Measurements from ENCODE around the gene PUS1. TPM values are rescaled to one million over a fixed set of nuclear protein-coding genes. Genes with fewer than 3 reads are reported as not detected.

The PUS1 gene
- total RNA-seq, 1 experiment from 2014 or later = 77.3 TPM

- Histone ChIP-seq H3K9ac (ENCODE audit: low read length) (no peak overlapping the region), H3K4me2 (ENCODE audit: low read length) (no peak overlapping the region), H3K27ac (ENCODE audit: low read depth, low read length) (no peak overlapping the region), H3K9me3 (ENCODE audit: control insufficient read depth in 1 of 2, insufficient read depth in 1 of 2, low read depth in 1 of 2, low read length in 2 of 2) (no peaks in the 10 kb centered on the region), H2AFZ (ENCODE audit: low read depth, low read length, poor library complexity, severe bottlenecking) (no peak overlapping the region), H3K4me3 (replicated peaks in 1 of 2; ENCODE audit: low read depth in 1 of 2, low read length in 2 of 2) (no peak overlapping the region), H3K9me2 (ENCODE audit: insufficient read depth) (no peaks in the 10 kb centered on the region), H3K27me3 (ENCODE audit: insufficient read depth, low read length) (no peaks in the 10 kb centered on the region), H3K36me3 (ENCODE audit: control insufficient read depth in 1 of 2, insufficient read depth in 2 of 2, low read length in 2 of 2) (peaks cover 10 to 11% of the 10 kb centered on the region in 2 experiments; a peak in 3 of 4 replicates), H3K79me2 (ENCODE audit: insufficient read depth, low read length) (peaks cover 26% of the 10 kb centered on the region), H3K4me1 (ENCODE audit: control insufficient read depth in 1 of 2, insufficient read depth in 2 of 2, low read length in 2 of 2) (peaks cover 3 to 16% of the 10 kb centered on the region in 2 experiments; a peak in 3 of 4 replicates), H4K20me1 (ENCODE audit: insufficient read depth) (no peaks in the 10 kb centered on the region)
- ChIA-PET RAD21 (ENCODE audit: low non-redundant PET in 1 of 2, low total read pairs in 2 of 2, uncharacterized antibody in 2 of 2, unreplicated experiment in 2 of 2) (no interaction called here), CTCF (no interaction called here), POLR2A (no interaction called here)
- DNase-seq (ENCODE audit: low read depth, low spot score) = no peak
- intact Hi-C loops (cut with micrococcal nuclease) = loop anchor here (5.0 kb wide), 1 partner anchor 85 kb away; no protein-coding TSS in a partner anchor
- ATAC-seq = no peak
- no TSS peak for BruUV-seq (replicated peaks)
- TF ChIP-seq CBX3 (IDR thresholded peaks at IDR 0.05; ENCODE audit: low read depth) (no peak), SP1 (IDR thresholded peaks at IDR 0.05; ENCODE audit: low read depth) (no peak), MAX (IDR thresholded peaks at IDR 0.05) (no peak), JUND (IDR thresholded peaks at IDR 0.05) (no peak), TCF7L2 (IDR thresholded peaks at IDR 0.05; ENCODE audit: borderline replicate concordance, extremely low read depth, insufficient read depth, insufficient read length) (no peak), ELF1 (IDR thresholded peaks at IDR 0.05; ENCODE audit: borderline replicate concordance, low read depth) (no peak)
These were observed 18.5 kb downstream of the PUS1 start for GRCh38 chr12:131947482-131948027.

- DNase-seq (ENCODE audit: low read depth, low spot score) (no peak), ATAC-seq (no peak)
- Histone ChIP-seq H3K4me3 (replicated peaks in 1 of 2; ENCODE audit: low read depth in 1 of 2, low read length in 2 of 2) (no peak overlapping the region), H3K9me3 (ENCODE audit: control insufficient read depth in 1 of 2, insufficient read depth in 1 of 2, low read depth in 1 of 2, low read length in 2 of 2) (no peaks in the 10 kb centered on the region), H3K27ac (ENCODE audit: low read depth, low read length) (no peak overlapping the region), H3K27me3 (ENCODE audit: insufficient read depth, low read length) (no peaks in the 10 kb centered on the region), H3K9me2 (ENCODE audit: insufficient read depth) (no peaks in the 10 kb centered on the region), H3K4me1 (ENCODE audit: control insufficient read depth in 1 of 2, insufficient read depth in 2 of 2, low read length in 2 of 2) (peaks cover 3 to 16% of the 10 kb centered on the region in 2 experiments; a peak in 3 of 4 replicates), H2AFZ (ENCODE audit: low read depth, low read length, poor library complexity, severe bottlenecking) (no peak overlapping the region), H3K79me2 (ENCODE audit: insufficient read depth, low read length) (peaks cover 33% of the 10 kb centered on the region), H3K4me2 (ENCODE audit: low read length) (no peak overlapping the region), H3K9ac (ENCODE audit: low read length) (no peak overlapping the region), H3K36me3 (ENCODE audit: control insufficient read depth in 1 of 2, insufficient read depth in 2 of 2, low read length in 2 of 2) (peaks cover 4% of the 10 kb centered on the region in 2 experiments; a peak in 2 of 4 replicates), H4K20me1 (ENCODE audit: insufficient read depth) (peaks cover under 1% of the 10 kb centered on the region; the same call in 1 of the 2 replicates)
- intact Hi-C loops (cut with micrococcal nuclease) = loop anchor here (5.0 kb wide), 1 partner anchor 86 kb away; no protein-coding TSS in a partner anchor
- ChIA-PET CTCF (no interaction called here), RAD21 (ENCODE audit: low non-redundant PET in 1 of 2, low total read pairs in 2 of 2, uncharacterized antibody in 2 of 2, unreplicated experiment in 2 of 2) (interaction anchor here in 1 of 2 experiments (0.7 kb wide), 1 partner anchor 118 kb away, joined by 5 read pairs; no protein-coding TSS in a partner anchor), POLR2A (no interaction called here)
- no TSS peak for BruUV-seq (replicated peaks)
- TF ChIP-seq SP1 (IDR thresholded peaks at IDR 0.05; ENCODE audit: low read depth) (no peak), CBX3 (IDR thresholded peaks at IDR 0.05; ENCODE audit: low read depth) (no peak), YY1 (IDR thresholded peaks at IDR 0.05; ENCODE audit: extremely low read depth, insufficient replicate concordance, low read depth, low read length) (no peak), ELF1 (IDR thresholded peaks at IDR 0.05; ENCODE audit: borderline replicate concordance, low read depth) (no peak), POLR2A (IDR thresholded peaks at IDR 0.05; ENCODE audit: borderline replicate concordance, extremely low read depth, insufficient read depth, insufficient read length) (no peak), EZH2phosphoT487 (IDR thresholded peaks at IDR 0.05; ENCODE audit: borderline replicate concordance) (no peak), SIN3A (IDR thresholded peaks at IDR 0.05; ENCODE audit: low read depth) (no peak), SRF (IDR thresholded peaks at IDR 0.05; ENCODE audit: low read depth) (no peak), ZFX (IDR thresholded peaks at IDR 0.05) (no peak), POLR2AphosphoS5 (IDR thresholded peaks at IDR 0.05; ENCODE audit: low read depth, low read length) (no peak), CEBPB (IDR thresholded peaks at IDR 0.05; ENCODE audit: low read depth) (no peak), MAX (IDR thresholded peaks at IDR 0.05) (no peak), JUND (IDR thresholded peaks at IDR 0.05) (no peak), ZNF274 (IDR thresholded peaks at IDR 0.05; ENCODE audit: low read depth, low read length) (no peak), FOSL1 (IDR thresholded peaks at IDR 0.05; ENCODE audit: low read depth) (no peak)
These were observed 19.2 kb downstream of the PUS1 start for GRCh38 chr12:131948166-131948712.

Measured in HCT116 (cell line).